ENCODE measurements around the gene MAB21L3.

MAB21L3 gene

DNA sequence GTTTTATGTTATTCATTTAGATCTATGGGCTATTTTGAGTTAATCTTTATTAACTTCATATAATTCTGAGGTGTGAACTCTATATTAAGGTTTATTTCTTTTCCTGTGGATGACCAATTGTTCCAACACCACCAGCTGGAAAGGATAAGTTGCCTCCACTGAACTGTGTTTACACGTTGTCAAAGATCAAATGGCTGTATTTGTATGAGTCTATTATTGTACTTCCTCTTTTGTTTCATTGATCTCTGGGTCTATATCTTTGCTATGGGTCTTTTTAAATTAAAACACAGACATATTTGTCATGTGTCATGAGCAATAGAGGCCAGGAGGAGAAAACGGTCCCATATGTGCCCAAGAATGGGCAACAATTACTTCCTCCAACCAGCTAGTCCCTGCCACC lies 5.2 kb upstream of the MAB21L3 start:
- Histone ChIP-seq H3K9me3 (ENCODE audit: insufficient read depth, low read length) (no peaks in the 10 kb centered on the region), H3K27ac (ENCODE audit: low read depth, low read length) (no peak overlapping the region), H3K9me2 (replicated peaks; ENCODE audit: insufficient read depth, low read length) (no peaks in the 10 kb centered on the region), H3K27me3 (ENCODE audit: low read length) (no peaks in the 10 kb centered on the region), H3K36me3 (ENCODE audit: low read length) (no peaks in the 10 kb centered on the region), H2AFZ (ENCODE audit: low read depth, low read length, severe bottlenecking) (no peak overlapping the region), H3K79me2 (ENCODE audit: insufficient read depth, low read length) (no peaks in the 10 kb centered on the region), H3K4me2 (ENCODE audit: low read depth, low read length, poor library complexity, severe bottlenecking) (no peak overlapping the region), H3F3A (ENCODE audit: insufficient read depth) (no peaks in the 10 kb centered on the region), H4K20me1 (ENCODE audit: low read depth, low read length) (no peaks in the 10 kb centered on the region), H3K9ac (ENCODE audit: low read length) (no peak overlapping the region), H3K4me3 (ENCODE audit: insufficient read depth, low read length, poor library complexity, severe bottlenecking) (no peak overlapping the region)
- TF ChIP-seq, protein P1, sequence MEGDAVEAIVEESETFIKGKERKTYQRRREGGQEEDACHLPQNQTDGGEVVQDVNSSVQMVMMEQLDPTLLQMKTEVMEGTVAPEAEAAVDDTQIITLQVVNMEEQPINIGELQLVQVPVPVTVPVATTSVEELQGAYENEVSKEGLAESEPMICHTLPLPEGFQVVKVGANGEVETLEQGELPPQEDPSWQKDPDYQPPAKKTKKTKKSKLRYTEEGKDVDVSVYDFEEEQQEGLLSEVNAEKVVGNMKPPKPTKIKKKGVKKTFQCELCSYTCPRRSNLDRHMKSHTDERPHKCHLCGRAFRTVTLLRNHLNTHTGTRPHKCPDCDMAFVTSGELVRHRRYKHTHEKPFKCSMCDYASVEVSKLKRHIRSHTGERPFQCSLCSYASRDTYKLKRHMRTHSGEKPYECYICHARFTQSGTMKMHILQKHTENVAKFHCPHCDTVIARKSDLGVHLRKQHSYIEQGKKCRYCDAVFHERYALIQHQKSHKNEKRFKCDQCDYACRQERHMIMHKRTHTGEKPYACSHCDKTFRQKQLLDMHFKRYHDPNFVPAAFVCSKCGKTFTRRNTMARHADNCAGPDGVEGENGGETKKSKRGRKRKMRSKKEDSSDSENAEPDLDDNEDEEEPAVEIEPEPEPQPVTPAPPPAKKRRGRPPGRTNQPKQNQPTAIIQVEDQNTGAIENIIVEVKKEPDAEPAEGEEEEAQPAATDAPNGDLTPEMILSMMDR (IDR thresholded peaks at IDR 0.05; ENCODE audit: insufficient read depth, low read length, poor library complexity, severe bottlenecking), result no peak
- no peak for TF ChIP-seq EZH2phosphoT487 (conservative IDR thresholded peaks at IDR 0.05; ENCODE audit: low read length)

DNA sequence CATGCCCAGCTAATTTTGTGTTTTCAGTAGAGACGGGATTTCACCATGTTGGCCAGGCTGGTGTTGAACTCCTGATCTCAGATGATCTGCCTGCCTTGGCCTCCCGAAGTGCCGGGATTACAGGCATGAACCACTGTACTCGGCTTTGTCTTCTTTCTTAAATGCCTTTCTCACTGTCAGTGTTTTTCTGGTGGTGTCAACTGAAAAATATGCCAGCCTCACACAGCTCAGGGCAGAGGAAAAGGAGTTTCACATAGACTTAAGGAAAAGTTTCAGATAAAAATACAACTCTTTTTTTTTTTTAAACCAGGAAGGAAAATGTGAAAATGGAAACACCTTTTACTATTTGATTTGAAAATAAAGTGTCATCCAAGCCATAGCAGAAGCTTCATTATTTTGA lies 4.6 kb upstream of the MAB21L3 start:
- no peaks in the 10 kb centered on the region for H3K27me3 ChIP-seq (ENCODE audit: low read length)
- H3K36me3 ChIP-seq (ENCODE audit: low read length), result no peaks in the 10 kb centered on the region
- no peak for TF ChIP-seq EZH2phosphoT487 (conservative IDR thresholded peaks at IDR 0.05; ENCODE audit: low read length)
- TF ChIP-seq, protein P1 (IDR thresholded peaks at IDR 0.05; ENCODE audit: insufficient read depth, low read length, poor library complexity, severe bottlenecking), result no peak
- H3K9me3 ChIP-seq (ENCODE audit: insufficient read depth, low read length), result no peaks in the 10 kb centered on the region
- H3K9me2 ChIP-seq (replicated peaks; ENCODE audit: insufficient read depth, low read length), result no peaks in the 10 kb centered on the region
- no peaks in the 10 kb centered on the region for H4K20me1 ChIP-seq (ENCODE audit: low read depth, low read length)
- no peak overlapping the region for H2AFZ ChIP-seq (ENCODE audit: low read depth, low read length, severe bottlenecking)
- H3K9ac ChIP-seq (ENCODE audit: low read length), result no peak overlapping the region
- H3K4me3 ChIP-seq (ENCODE audit: insufficient read depth, low read length, poor library complexity, severe bottlenecking), result no peak overlapping the region
- H3K27ac ChIP-seq (ENCODE audit: low read depth, low read length), result no peak overlapping the region
- no peaks in the 10 kb centered on the region for H3F3A ChIP-seq (ENCODE audit: insufficient read depth)
- no peak overlapping the region for H3K4me2 ChIP-seq (ENCODE audit: low read depth, low read length, poor library complexity, severe bottlenecking)
- H3K79me2 ChIP-seq (ENCODE audit: insufficient read depth, low read length), result no peaks in the 10 kb centered on the region

DNA sequence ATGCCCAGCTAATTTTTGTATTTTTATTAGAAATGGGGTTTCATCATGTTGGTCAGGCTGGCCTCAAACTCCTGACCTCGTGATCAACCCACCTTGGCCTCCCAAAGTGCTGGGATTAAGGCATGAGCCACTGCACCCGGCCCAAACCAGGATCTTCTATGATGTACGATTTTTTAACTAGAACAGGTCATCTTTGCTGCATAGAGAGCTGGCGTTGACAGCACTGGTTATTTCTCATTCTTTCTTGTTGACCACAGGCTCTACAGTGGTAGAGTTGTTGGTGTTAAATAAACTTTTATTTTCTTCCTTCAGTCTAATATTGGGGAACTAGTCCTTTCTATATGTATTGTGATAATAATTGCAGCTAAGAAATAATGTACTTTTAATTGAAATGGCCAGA lies 3.8 kb upstream of the MAB21L3 start:
- no peaks in the 10 kb centered on the region for H3F3A ChIP-seq (ENCODE audit: insufficient read depth)
- H3K4me2 ChIP-seq (ENCODE audit: low read depth, low read length, poor library complexity, severe bottlenecking), result no peak overlapping the region
- H2AFZ ChIP-seq (ENCODE audit: low read depth, low read length, severe bottlenecking), result no peak overlapping the region
- H3K9me3 ChIP-seq (ENCODE audit: insufficient read depth, low read length), result no peaks in the 10 kb centered on the region
- H3K27me3 ChIP-seq (ENCODE audit: low read length), result no peaks in the 10 kb centered on the region
- H3K9ac ChIP-seq (ENCODE audit: low read length), result no peak overlapping the region
- no peaks in the 10 kb centered on the region for H3K36me3 ChIP-seq (ENCODE audit: low read length)
- no peaks in the 10 kb centered on the region for H3K9me2 ChIP-seq (replicated peaks; ENCODE audit: insufficient read depth, low read length)
- H4K20me1 ChIP-seq (ENCODE audit: low read depth, low read length), result no peaks in the 10 kb centered on the region
- TF ChIP-seq, protein P1 (IDR thresholded peaks at IDR 0.05; ENCODE audit: insufficient read depth, low read length, poor library complexity, severe bottlenecking), result no peak
- TF ChIP-seq EZH2phosphoT487 (conservative IDR thresholded peaks at IDR 0.05; ENCODE audit: low read length), result no peak
- no peaks in the 10 kb centered on the region for H3K79me2 ChIP-seq (ENCODE audit: insufficient read depth, low read length)
- H3K27ac ChIP-seq (ENCODE audit: low read depth, low read length), result no peak overlapping the region
- H3K4me3 ChIP-seq (ENCODE audit: insufficient read depth, low read length, poor library complexity, severe bottlenecking), result no peak overlapping the region

Data from SU-DHL-6 (cell line).